K562 (cell line): ENCODE data around the gene IMMP2L. TPM values are rescaled to one million over a fixed set of nuclear protein-coding genes. Genes with fewer than 3 reads are reported as not detected.

Experiments used
- ATAC-seq: fragments of 200-7000 bp; cut with Tn5 transposase; 3 replicates; pipeline ENCODE4 v1.9.1; 2020; ENCODE audit warnings: moderate library complexity
- BruUV-seq: library from RNA; stranded (reverse); fragments of 400-500 nt; replicated peaks from 2 replicates; lab custom pipeline; 2021; lab: Mats Ljungman, UMichigan
- CTCF ChIA-PET: fragments of 300-600 bp; formaldehyde crosslinking; extraction: SDS; loops from one replicate; lab custom pipeline; 2021; ENCODE audit warnings: low intra/inter-chr PET ratio; lab: Yijun Ruan, JAX
- POLR2A ChIA-PET: fragments of 300-600, 350-650 bp; sonication (Branson Sonifier 250); formaldehyde crosslinking; extraction: SDS; loops from one replicate; lab custom pipeline; 2021; ENCODE audit warnings: antibody characterized with exemption, inconsistent platforms; lab: Yijun Ruan, JAX
- DNase-seq, 4 experiments: peaks; one replicate each; pipeline versions ENCODE4 v3.0.0 to v3.0.0-alpha.2; 2011 to 2018; ENCODE audit warnings: low spot score in 3 of 4, mixed read lengths in 3 of 4; ENCODE audit errors: extremely low read depth in 1 of 4
- FAIRE-seq: peaks from 2 replicates; lab custom pipeline; 2011; peaks lifted over from hg19 to GRCh38; lab: Jason Lieb, UNC
- H2AFZ ChIP-seq: 2 replicates; pipeline ENCODE4 v1.6.0; 2011; ENCODE audit warnings: low read depth, low read length, control low read depth, inconsistent platforms
- H3K27ac ChIP-seq: fragments of 200-600 bp; 3 replicates; pipeline ENCODE4 v1.8.0; 2011; ENCODE audit warnings: low read depth, mild to moderate bottlenecking, control low read depth, inconsistent platforms, low read length, moderate library complexity, mixed read lengths; ENCODE audit errors: extremely low read depth
- H3K27me3 ChIP-seq, 2 experiments: fragments of 300-600 bp in 1 of 2; 2 replicates in 1 of 2; 3 replicates in 1 of 2; pipeline versions ENCODE4 v1.6.0 to v1.8.0; 2011; ENCODE audit warnings: inconsistent platforms in 2 of 2, low read length in 2 of 2, mild to moderate bottlenecking in 1 of 2, mixed read lengths in 1 of 2, moderate library complexity in 1 of 2; ENCODE audit not compliant: control insufficient read depth in 2 of 2, insufficient read depth in 2 of 2
- H3K36me3 ChIP-seq: fragments of 300-600 bp; 3 replicates; pipeline ENCODE4 v1.8.0; 2011; ENCODE audit warnings: mild to moderate bottlenecking, low read length, inconsistent platforms; ENCODE audit not compliant: control insufficient read depth, insufficient read depth
- H3K4me1 ChIP-seq, 2 experiments: fragments of 200-600 bp in 1 of 2; replicated peaks in 1 of 2; 2 replicates in 1 of 2; 3 replicates in 1 of 2; pipeline versions ENCODE4 v1.5.1 to v1.8.0; 2011; ENCODE audit warnings: inconsistent platforms in 2 of 2, low read length in 2 of 2, mild to moderate bottlenecking in 1 of 2, mixed read lengths in 1 of 2, moderate library complexity in 1 of 2; ENCODE audit not compliant: control insufficient read depth in 2 of 2, insufficient read depth in 2 of 2
- H3K4me2 ChIP-seq: 2 replicates; pipeline ENCODE4 v1.6.1; 2011; ENCODE audit warnings: low read length, control low read depth, inconsistent platforms, mixed read lengths; ENCODE audit not compliant: insufficient read depth
- H3K4me3 ChIP-seq: fragments of 200-600 bp; sonication (generic), shearing (Covaris generic); 2 replicates; pipeline ENCODE4 v1.5.1; 2016; ENCODE audit warnings: control low read depth, inconsistent platforms
- H3K79me2 ChIP-seq: fragments of 200-600 bp; 3 replicates; pipeline ENCODE4 v1.8.0; 2011; ENCODE audit warnings: low read length, inconsistent platforms; ENCODE audit not compliant: control insufficient read depth, insufficient read depth
- H3K9ac ChIP-seq, 2 experiments: 2 replicates each; pipeline versions ENCODE4 v1.6.0 to v1.6.1; 2011; ENCODE audit warnings: low read depth in 2 of 2, low read length in 2 of 2, control low read depth in 1 of 2, inconsistent platforms in 1 of 2, mild to moderate bottlenecking in 1 of 2, mixed read lengths in 1 of 2; ENCODE audit not compliant: insufficient read depth in 1 of 2
- H3K9me1 ChIP-seq: one replicate; pipeline ENCODE4 v1.6.0; 2011; ENCODE audit warnings: inconsistent platforms, mild to moderate bottlenecking, low read length, moderate library complexity; ENCODE audit not compliant: control insufficient read depth, insufficient read depth
- H3K9me3 ChIP-seq: replicated peaks from 2 replicates; pipeline ENCODE4 v1.5.1; 2011; ENCODE audit warnings: low read depth, low read length, inconsistent platforms; ENCODE audit not compliant: control insufficient read depth, insufficient read depth
- H4K20me1 ChIP-seq: replicated peaks from 2 replicates; pipeline ENCODE4 v1.6.1; 2011; ENCODE audit warnings: low read length, inconsistent platforms, mixed read lengths; ENCODE audit not compliant: control insufficient read depth, insufficient read depth
- ATF4 ChIP-seq: fragments of 450-650 bp; formaldehyde crosslinking; IDR thresholded peaks from 2 replicates; pipeline ENCODE4 v1.4.0; 2022; ENCODE audit warnings: mild to moderate bottlenecking, moderate library complexity
- CTBP1 ChIP-seq: fragments of 450-650 bp; IDR thresholded peaks from 2 replicates; pipeline ENCODE4 v1.6.1; 2016; ENCODE audit warnings: borderline replicate concordance
- EGR1 ChIP-seq: fragments of 450-650 bp; conservative IDR thresholded peaks from 2 replicates; pipeline ENCODE4 v1.6.1; 2017; ENCODE audit warnings: mild to moderate bottlenecking
- GMEB1 ChIP-seq: fragments of 250-450 bp; sonication (Bioruptor Pico); IDR thresholded peaks from 2 replicates; pipeline ENCODE4 v1.4.0; 2020; ENCODE audit warnings: mild to moderate bottlenecking
- POLR2G ChIP-seq: fragments of 200-400 bp; formaldehyde crosslinking; IDR thresholded peaks from 2 replicates; pipeline ENCODE4 v1.6.1; 2017; ENCODE audit warnings: low read depth, mild to moderate bottlenecking, antibody characterized with exemption, low read length, moderate library complexity
- TBL1XR1 ChIP-seq, 2 experiments: IDR thresholded peaks; 2 replicates each; pipeline ENCODE4 v1.6.1; 2012; ENCODE audit warnings: improper control_type of control experiment in 2 of 2, low read length in 2 of 2, mild to moderate bottlenecking in 1 of 2
- ZNF197 ChIP-seq: fragments of 200-800 bp; sonication (Bioruptor generic); IDR thresholded peaks from 2 replicates; pipeline ENCODE4 v1.6.1; 2016; ENCODE audit warnings: low read depth, missing genetic modification characterization, missing compliant biosample characterization
- ZNF707 ChIP-seq: fragments of 250-450 bp; sonication (Bioruptor Pico); conservative IDR thresholded peaks from 2 replicates; pipeline ENCODE4 v1.8.0; 2022; ENCODE audit warnings: inconsistent platforms, mild to moderate bottlenecking, moderate library complexity
- WGBS: fragments of 100-300 bp; shearing (Covaris generic); methylation state at CpG from one replicate; pipeline ENCODE4 v1.1.6; 2016; ENCODE audit warnings: low coverage, mixed read lengths; ENCODE audit not compliant: insufficient coverage; ENCODE audit errors: missing lambda C conversion rate; 5-methylcytosine and 5-hydroxymethylcytosine counted together
- in situ Hi-C: fragments of 300-500 bp; cut with MboI; formaldehyde crosslinking; loops from 4 replicates; pipeline ENCODE4 v1.15.0; 2018; ENCODE audit warnings: inconsistent platforms, mixed read lengths
- intact Hi-C: fragments of 100-400 bp; cut with micrococcal nuclease; formaldehyde crosslinking; loops from 2 replicates; pipeline ENCODE4 v1.14.2; 2022
- polyA plus RNA-seq, 8 experiments: library from polyadenylated mRNA; depleted of rRNA in 4 of 8; stranded (reverse) in 5 of 8; unstranded in 3 of 8; fragments of >200 nt; fragmentation: Nextera tagmentation in 2 of 8; fragmentation: Illumina TruSeq in 1 of 8; extraction: Ambion mirVana in 2 of 8; extraction: Trizol in 1 of 8; gene quantifications; 2 replicates each; pipeline versions ENCODE4 v1.2.1 to v1.2.3, GENCODE V29; 2011 to 2014; ENCODE audit warnings: inconsistent platforms in 1 of 8, missing spikeins in 1 of 8
- total RNA-seq, 7 experiments: library from RNA; depleted of rRNA in 6 of 7; stranded (reverse); fragments of >200 nt in 6 of 7; fragmentation: Illumina TruSeq in 2 of 7; extraction: Trizol in 2 of 7; gene quantifications; 2 replicates each; pipeline versions ENCODE4 v1.2.1 to v1.2.3, GENCODE V29; 2011 to 2021; ENCODE audit warnings: low replicate concordance in 1 of 7

The IMMP2L gene
- total and polyA plus RNA-seq, 9 of the 15 experiments (the other 6 are each of a cell fraction or from before 2014, with no cell fraction given): 29.7 to 116 (median 53.0) TPM

- no peaks in the 10 kb centered on the region for H3K36me3 ChIP-seq
- H4K20me1 ChIP-seq: no peaks in the 10 kb centered on the region
- no peaks in the 10 kb centered on the region for H3K9me1 ChIP-seq
- no peaks in the 10 kb centered on the region for H3K27me3 ChIP-seq
- no peaks in the 10 kb centered on the region for H3K9me3 ChIP-seq
- no peak overlapping the region for H3K9ac ChIP-seq
- POLR2A ChIA-PET: interaction anchor here (0.7 kb wide), 1 partner anchor 97 kb away, joined by 3 read pairs; no protein-coding TSS in a partner anchor
- DNase-seq: no peak
- H2AFZ ChIP-seq: no peak overlapping the region
- H3K27ac ChIP-seq: no peak overlapping the region
- WGBS: 38% methylated on average over 3 of the region's 3 CpGs
- in situ Hi-C loops: no loop called here
- H3K4me1 ChIP-seq: no peaks in the 10 kb centered on the region
- H3K4me2 ChIP-seq: no peak overlapping the region
- TF ChIP-seq TBL1XR1 (IDR thresholded peaks at IDR 0.05; ENCODE audit: low read length in 2 of 2): no peak
- TF ChIP-seq ATF4: no peak
- no peak for TF ChIP-seq EGR1
- TF ChIP-seq ZNF197: no peak
- no peak for TF ChIP-seq ZNF707
- no peak for TF ChIP-seq CTBP1
- no peak for TF ChIP-seq POLR2G
- no peak for TF ChIP-seq GMEB1
- TF ChIP-seq, all 486 proteins: peak for 0
- CTCF ChIA-PET: no interaction called here
- intact Hi-C loops: no loop called here
- no peak for ATAC-seq
- no TSS peak for BruUV-seq
- no peak overlapping the region for H3K4me3 ChIP-seq
- no peaks in the 10 kb centered on the region for H3K79me2 ChIP-seq
- no peak for FAIRE-seq
Observed at GRCh38 chr7:111261496-111261895, 300.8 kb downstream of the IMMP2L start.
